Measurements from ENCODE around the gene UNC13B.
"Not testable (repeated sequence)": the region's sequence is repeated elsewhere in the genome, so short reads cannot be mapped to it uniquely, and the experiment has no call there.

The UNC13B gene

DNA sequence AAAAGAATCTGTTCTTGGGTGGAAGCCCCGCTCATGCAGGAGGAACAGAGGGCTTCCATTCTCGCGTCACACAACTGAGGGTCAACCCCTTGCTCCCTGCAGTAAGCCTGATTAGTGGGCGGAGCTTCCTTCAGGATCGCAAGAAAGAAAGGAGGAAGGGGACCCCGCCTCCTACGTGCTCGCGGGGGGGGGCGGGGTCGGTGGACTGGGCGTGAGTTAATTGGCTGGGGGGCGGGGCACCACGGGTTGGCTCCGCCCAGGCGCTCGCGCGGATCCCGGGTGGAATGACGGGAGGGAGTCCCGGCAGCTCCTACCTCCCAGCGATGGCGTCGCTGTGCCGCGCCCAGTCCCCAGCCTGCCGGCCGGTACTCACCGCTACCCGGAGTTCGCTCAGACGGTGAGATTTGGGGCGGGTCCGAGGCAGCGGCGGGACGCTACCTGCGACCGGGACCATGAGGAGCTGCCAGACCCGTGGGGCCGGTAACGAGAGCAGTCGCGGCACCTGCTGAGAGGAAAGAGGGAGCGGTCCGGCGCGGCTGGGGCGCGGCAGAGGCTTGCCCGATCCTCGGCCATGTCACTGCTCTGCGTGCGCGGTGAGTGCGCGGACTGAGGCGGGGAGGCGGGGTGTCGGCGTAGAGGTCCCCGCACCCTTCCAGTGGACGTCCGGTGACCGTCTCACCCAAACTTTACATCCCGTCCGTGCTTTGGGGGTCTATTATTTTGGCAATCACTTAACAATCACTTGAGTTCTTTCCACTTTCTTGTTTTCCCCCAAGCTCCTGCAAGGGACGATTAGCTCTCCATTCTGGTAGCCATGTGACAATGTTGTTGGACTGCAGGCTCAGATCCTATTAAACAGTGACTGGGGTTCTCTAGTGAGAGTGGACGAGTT is at the start of gene UNC13B:
TSS of gene UNC13B (plus strand) at position 297 of the 892 bp plus-strand sequence. CDS start at position 572, 275 bp downstream.
- peak; percentile 83 for DNase-seq

DNA sequence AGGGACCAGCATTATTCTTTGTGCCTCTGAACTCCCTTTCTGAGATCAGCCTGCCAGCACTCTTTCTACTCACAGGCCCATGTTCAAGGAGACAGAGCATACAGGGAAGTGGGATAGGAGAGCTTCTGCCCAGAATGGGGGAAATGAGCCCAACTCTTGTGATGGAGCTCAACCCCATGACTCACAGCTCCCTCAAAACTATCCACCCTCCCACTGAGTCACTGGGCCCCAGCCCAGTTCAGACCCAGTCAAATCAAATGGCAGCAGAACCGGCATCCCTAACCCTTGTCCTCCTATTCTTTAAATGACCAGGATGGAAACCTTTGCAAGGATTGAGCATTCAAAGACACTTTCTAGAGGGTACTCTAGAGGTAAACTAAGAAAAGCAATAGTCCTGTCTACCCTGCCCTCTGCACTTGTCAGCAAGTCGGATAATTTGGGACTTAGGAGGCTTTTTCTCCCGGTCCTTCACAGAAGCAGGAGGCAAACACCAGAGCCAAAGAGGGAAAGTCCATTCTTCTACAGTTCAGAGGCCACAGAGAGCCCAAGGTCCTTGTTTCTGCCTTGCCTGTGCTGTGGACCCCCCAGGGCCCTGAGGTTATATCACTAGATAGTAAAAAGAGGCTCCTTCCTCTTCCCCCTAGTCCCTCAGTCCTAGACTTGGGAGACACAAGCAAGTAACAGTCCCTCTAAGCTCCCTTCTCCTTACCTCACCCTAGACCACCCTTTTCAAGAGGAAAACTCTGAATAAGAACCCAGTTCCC is 49.4 kb upstream of the UNC13B start:
- no peak for DNase-seq

GRCh38 chr9:35114113-35114839 is 47.5 kb upstream of the UNC13B start:
- no peak for DNase-seq

DNA sequence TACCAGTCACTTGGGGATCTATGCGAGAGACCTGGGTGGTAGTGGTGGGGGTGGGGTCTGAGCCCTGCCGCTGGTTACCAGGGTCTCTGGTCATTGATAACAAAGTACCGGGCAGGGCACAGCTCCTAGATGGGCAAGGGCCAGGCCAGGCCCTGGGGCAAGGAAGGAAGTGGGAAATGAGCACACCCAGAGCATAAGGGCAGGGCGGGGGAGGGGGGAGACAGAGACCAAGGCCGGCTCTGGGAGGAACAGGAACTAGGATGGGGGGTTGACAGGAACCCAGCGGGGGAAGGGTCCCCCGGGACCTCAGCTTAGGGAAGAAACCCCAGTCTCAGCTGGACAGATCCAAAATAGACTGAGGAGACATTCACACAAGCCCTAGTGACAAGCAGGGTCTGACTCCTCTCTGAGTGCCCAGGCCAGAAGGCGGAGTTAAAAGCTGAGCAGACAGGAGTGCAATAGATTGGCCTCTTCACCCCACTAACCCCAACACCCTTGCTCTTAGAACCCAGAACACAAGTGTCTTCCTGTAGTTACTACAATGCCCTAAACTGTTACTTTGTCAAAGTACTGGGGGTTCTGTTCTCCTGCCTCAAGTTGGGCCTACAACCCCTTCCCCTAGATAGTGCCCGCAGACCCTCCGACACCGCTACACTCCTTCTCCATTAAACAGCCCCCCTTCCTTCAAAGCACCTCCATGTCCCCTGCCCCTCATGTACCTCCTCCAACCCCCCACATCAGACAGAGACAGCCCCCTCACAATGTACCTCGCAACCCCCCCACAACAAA is 46.8 kb upstream of the UNC13B start:
- no peak for DNase-seq

- peak; percentile 87 for DNase-seq
Measured at GRCh38 chr9:35115680-35116538, 45.9 kb upstream of the UNC13B start, which contains the start of gene ATOSB. Gene ATOSB, minus strand, starts transcription at chr9:35115862. Its CDS starts 7,588 bp downstream, at chr9:35108274.

GRCh38 chr9:35116539-35116897 is 45.3 kb upstream of the UNC13B start:
- no peak for DNase-seq

DNA sequence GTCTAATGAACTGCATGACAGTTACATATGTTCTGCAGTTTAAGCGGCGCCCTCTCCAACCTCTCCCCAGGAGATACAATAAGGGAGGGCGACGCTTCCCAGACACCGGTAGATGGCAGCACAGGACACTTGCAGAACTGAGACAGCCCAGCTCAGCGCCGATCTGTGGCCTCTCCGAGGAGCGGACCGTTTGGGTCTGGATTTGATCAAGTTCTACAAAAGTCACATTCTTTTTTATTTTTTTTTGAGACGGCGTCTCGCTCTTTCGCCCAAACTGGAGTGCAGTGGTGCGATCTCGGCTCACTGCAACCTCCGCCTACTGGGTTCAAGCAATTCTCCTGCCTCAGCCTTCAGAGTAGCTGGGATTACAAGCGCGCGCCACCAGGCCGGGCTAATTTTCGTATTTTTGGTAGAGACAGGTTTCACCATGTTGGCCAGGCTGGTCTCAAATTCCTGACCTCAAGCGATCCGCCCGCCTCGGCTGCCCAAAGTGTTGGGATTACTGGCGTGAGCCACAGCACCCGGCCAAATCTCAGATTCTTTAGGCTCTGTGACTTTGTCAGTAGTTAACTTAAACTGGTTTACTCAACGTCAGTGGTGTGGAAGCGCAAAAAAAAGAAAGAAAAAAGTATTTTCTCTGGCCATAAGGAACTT is 44.8 kb upstream of the UNC13B start:
- peak; percentile 77 for DNase-seq

DNA sequence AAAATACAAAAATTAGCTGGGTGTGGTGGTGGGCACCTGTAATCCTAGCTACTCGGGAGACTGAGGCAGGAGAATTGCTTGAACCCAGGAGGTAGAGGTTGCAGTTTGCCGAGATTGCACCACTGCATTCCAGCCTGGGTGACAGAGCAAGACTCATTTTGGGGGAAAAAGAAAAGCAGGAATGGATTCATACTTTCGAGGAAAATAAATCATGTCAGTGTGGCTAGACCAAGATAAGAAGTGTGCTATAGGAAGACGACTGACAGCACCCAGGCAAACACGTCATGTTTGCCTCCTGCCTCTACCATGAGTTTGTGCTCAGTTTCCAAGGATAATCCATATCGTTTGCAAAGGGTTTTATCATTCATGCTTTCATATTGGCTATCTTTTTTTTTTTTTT is 26.9 kb upstream of the UNC13B start:
- no peak for DNase-seq

DNA sequence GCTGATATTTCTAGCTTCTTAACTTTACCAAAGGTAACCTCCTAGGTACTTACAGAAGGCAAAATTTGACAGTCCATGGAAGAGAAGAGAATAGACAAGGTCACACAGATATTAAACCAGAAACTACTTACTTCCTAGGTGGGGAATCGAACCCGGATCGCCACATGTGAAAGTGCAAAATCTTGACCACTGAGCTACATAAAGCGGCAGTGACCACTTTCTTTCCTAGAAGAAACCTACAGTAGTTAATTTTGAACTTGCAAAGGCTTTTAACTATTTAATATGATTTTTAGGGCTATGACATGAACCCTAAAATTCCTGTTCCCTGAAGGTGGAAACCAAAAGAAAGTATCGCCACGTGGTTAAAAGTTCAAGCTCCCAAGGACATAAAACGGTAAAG is 25.8 kb upstream of the UNC13B start:
- DNase-seq: no peak

DNA sequence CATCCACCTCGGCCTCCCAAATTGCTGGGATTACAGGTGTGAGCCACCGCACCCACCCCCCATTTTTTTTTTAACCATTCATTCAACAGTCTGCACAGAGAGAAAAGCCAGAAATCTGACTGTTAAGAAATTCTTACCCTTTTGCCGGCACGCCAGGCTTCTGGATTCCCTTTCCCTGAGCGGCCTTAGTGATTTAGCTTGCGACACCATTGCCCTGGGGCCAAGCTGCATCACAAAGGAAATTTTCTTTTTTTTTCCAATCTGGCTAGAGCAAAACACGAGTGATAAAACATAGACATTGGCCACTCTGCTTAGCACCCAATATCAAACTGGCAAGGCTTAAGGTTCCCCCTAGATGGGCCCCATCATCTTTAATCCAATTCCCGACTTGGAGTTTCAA is 24.9 kb upstream of the UNC13B start:
- DNase-seq: no peak

- no peak for DNase-seq
Measured at GRCh38 chr9:35140093-35140492, 21.7 kb upstream of the UNC13B start.

DNA sequence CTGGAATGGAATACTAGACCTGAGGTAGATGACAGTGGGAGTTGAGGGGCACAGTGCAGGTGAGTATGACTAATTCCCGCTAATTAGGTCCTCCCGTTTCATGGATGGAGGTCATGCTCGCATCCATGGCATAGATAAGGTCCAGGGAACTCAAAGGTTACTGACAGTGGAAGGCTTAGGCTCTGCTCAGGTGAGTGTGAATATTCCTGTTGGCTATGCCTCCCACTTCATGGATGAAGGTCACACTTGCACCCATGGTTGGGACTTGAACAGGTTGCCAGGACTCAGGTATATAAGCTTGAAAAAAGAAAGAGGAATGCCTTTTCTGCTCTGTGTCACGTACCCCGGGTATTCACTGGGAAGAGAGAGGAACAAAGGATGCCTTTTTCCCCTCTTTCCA is 19.8 kb upstream of the UNC13B start:
- DNase-seq: no peak

DNA sequence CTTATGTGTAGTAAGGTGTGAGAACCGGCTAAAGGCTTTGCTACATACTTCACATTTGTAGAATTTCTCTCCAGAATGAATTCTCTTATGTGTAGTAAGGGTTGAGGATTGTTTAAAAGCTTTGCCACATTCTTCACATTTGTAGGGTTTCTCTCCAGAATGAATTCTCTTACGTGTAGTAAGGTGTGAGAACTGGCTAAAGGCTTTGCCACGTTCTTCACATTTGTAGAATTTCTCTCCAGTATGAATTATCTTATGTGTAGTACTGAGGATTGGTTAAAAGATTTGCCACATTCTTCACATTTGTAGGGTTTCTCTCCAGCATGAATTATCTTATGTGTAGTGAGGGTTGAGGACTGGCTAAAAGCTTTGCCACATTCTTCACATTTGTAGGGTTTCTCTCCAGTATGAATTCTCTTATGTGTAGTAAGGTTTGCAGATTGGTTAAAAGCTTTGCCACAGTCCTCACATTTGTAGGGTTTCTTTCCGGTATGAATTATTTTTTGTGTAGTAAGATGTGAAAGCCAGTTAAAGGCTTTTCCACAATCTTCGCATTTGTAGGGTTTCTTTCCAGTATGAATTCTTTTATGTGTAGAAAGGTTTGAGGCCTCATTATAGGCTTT is 13.8 kb upstream of the UNC13B start:
- DNase-seq: not testable (repeated sequence)

DNA sequence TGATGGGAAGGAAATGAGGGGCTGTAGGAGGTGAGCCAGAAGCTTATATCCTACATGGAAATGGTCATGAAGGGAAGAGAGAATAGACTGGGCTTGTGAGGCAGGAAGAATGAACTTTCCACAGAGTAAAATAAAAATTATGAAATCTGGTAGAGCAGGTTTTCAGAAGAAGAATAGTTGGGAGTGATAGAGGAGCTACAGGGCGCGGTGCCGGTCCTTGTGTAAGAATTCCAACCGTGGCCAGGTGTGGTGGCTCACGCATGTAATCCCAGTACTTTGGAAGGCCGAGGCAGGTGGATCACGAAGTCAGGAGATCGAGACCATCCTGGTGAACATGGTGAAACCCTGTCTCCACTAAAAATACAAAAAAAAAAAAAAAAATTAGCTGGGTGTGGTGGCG is 8.9 kb upstream of the UNC13B start:
- DNase-seq: no peak

GRCh38 chr9:35156781-35157180 is 5.0 kb upstream of the UNC13B start:
- no peak for DNase-seq

- not testable (repeated sequence) for DNase-seq
Measured at GRCh38 chr9:35157836-35158235, 4.0 kb upstream of the UNC13B start.

DNA sequence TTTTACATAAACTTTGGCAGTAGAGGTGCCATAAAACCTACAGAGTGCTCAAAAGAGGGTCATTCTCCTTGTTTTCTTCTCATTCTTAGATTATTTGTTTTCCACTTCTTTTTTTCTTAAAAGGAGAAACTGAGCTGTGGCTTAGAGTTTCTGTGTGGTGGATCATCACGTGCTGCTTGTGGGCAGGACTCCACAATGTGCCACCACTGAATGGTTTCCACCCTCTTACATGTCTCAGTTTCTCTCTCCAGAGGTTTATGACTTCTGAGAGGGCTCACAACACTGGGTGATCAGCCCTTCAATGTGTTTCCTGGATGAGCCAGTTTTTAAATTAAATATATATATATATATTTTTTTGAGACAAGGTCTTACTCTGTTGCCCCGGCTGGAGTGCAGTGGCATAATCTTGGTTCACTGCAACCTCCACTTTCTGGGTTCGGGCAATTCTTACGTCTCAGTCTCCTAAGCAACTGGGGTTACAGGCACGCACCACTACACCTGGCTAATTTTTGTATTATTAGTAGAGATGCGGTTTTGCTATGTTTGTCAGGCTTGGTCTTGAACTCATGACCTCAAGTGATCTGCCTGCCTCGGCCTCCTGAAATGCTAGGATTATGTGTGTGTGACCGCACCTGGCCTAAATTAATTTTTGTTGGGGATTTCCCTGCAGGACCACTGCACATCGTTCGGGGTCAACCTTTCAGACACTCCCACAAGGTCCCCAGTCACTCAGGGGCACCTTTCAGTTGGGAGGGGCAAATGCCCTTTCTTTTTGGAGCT is 3.1 kb upstream of the UNC13B start:
- no peak for DNase-seq

- DNase-seq: no peak
Measured at GRCh38 chr9:35162605-35163315, 951 bp downstream of the UNC13B start.

DNA sequence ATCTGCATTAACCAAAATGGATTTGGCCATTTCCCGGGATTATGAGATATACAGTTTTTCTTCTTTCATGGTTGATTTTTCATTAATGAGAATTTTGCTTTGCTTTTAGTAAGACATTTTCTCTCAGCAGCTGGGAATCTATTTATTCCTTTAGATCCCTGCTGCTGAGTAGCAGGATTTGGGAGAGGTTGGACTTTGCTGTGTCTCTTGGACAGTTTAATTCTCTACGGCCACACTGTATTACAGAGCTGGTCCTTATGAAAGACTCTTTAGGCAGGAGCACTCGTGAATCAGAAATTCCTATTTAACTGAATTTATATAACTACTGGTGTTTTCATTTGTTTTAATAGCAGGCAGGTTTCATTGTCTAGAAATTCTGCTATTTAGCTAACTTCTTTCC is 1.6 kb downstream of the UNC13B start:
- DNase-seq: no peak

Measured in NCI-H1048 (cell line).